Activated CD4-positive, alpha-beta T cell treated with anti-CD3 and anti-CD28 coated beads, Interleukin-2, amount 10 ng/mL, durations not matched to agents 7 days and 5 days (primary cell): ENCODE data around the gene DLL1. TPM values are rescaled to one million over a fixed set of nuclear protein-coding genes. Genes with fewer than 3 reads are reported as not detected.

Experiments
- CTCF ChIA-PET: fragments of 350-600 bp; sonication (Branson Sonifier 250); formaldehyde crosslinking; loops from one replicate; lab custom pipeline; 2021; ENCODE audit warnings: antibody characterized with exemption; lab: Charles Lee
- POLR2A ChIA-PET: fragments of 350-600 bp; sonication (Branson Sonifier 250); formaldehyde crosslinking; loops from one replicate; lab custom pipeline; 2021; ENCODE audit warnings: antibody characterized with exemption; lab: Charles Lee
- DNase-seq: peaks from one replicate; pipeline ENCODE4 v3.0.0-alpha.2; 2020
- H3K27ac Mint-ChIP-seq: one replicate; pipeline ENCODE4 v1.8.0; 2021; ENCODE audit warnings: mild to moderate bottlenecking, moderate library complexity, mixed read lengths
- H3K27me3 Mint-ChIP-seq: one replicate; pipeline ENCODE4 v1.8.0; 2021; ENCODE audit warnings: mixed read lengths
- H3K36me3 Mint-ChIP-seq: one replicate; pipeline ENCODE4 v1.8.0; 2021; ENCODE audit warnings: low read depth, mixed read lengths
- H3K4me1 Mint-ChIP-seq: one replicate; pipeline ENCODE4 v1.8.0; 2021; ENCODE audit warnings: mixed read lengths
- H3K4me3 Mint-ChIP-seq: one replicate; pipeline ENCODE4 v1.8.0; 2021; ENCODE audit warnings: mild to moderate bottlenecking, moderate library complexity, mixed read lengths
- H3K9me3 Mint-ChIP-seq: one replicate; pipeline ENCODE4 v1.8.0; 2021; ENCODE audit warnings: mixed read lengths
- total RNA-seq, 2 experiments: library from RNA; stranded (reverse); gene quantifications; one replicate each; pipeline ENCODE4 v1.2.3, GENCODE V29; 2021

Gene DLL1
- total RNA-seq, 2 experiments from 2014 or later, result 0.55 to 0.58 TPM

DNA sequence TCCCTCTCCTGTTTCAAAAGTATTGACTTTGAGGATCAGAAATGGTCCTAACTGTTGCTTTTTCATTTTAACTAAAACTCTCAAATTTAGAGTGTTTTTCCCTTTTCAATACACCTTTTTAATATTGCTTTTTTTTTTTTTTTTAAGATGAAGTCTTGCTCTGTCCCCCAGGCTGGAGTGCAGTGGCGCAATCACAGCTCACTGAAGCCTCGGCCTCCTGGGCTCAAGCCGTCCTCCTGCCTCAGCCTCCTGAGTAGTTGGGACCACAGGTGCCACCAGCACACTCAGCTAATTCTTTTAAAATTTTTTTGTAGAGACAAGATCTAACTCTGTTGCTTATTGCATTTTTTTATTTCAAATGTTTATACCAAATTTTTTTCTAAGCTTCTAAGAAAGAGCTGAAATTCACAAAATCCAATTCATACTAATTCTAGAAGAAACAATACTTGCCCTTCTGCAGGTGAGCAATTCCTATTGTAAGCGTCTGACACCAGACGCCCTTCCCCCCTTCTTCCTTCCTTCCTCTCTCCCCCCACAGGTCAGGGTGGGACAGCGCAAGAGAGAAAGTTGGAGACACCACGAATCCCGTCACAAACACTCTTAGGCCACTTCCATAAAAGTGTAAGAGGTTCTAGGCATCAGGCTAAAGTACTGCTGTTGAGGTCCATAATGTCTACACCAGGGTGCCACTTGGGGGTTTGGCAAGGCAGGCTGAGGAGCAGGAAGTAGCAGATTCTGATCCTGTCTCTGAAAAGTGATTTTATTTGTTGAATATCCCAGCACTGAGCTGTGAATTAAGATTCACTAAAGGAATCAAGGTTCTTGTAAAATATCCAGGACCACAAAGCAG lies 12.8 kb downstream of the DLL1 start:
- no peak for DNase-seq
- Mint-ChIP-seq H3K4me3 (no peak overlapping the region), H3K36me3 (peaks cover 4% of the 10 kb centered on the region), H3K4me1 (peaks cover 42% of the 10 kb centered on the region), H3K27me3 (peaks cover 30% of the 10 kb centered on the region), H3K9me3 (no peaks in the 10 kb centered on the region), H3K27ac (peak overlapping the region; percentile 76)
- ChIA-PET POLR2A (no interaction called here), CTCF (interaction anchor here (0.7 kb wide), 1 partner anchor 52 kb away, joined by 3 read pairs; no protein-coding TSS in a partner anchor)

DNA sequence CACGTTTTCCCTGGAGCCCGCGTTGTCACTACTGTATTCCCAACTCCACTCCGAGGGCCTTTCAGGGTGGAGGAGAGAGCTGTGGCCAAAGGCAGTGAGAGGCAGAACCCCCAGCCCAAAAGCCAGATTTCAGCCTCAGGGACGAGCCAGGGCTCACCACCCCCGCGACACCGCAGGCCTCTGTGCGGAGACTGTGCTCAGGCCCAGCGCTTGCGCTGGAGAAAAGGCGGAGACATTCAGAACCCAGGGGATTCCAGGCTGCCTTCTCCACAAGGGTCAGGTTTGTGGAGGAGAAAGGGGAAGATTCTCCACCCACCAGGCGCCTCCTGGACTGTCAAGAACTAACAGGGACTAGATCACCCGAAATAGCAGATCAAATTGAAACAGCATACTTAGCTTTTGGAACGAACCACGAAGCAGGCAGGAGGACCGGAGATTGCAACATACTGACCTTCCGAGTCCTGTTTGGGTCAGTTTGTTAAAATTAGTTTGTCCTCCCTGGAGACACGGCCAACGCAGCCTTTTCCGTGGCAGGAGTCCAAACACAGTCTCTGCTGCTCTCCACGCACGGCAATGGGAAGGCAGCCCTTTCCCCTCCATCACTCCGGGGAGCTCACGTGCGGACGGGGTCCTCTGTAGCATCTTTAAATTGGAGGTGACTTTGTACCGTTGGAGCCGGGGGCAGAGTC lies 14.4 kb downstream of the DLL1 start:
- H3K4me1 Mint-ChIP-seq, result peaks cover 56% of the 10 kb centered on the region
- no peaks in the 10 kb centered on the region for H3K9me3 Mint-ChIP-seq
- no peak overlapping the region for H3K27ac Mint-ChIP-seq
- H3K4me3 Mint-ChIP-seq, result no peak overlapping the region
- ChIA-PET POLR2A (no interaction called here), CTCF (no interaction called here)
- no peak for DNase-seq
- H3K36me3 Mint-ChIP-seq, result peaks cover 4% of the 10 kb centered on the region
- H3K27me3 Mint-ChIP-seq, result peaks cover 30% of the 10 kb centered on the region

DNA sequence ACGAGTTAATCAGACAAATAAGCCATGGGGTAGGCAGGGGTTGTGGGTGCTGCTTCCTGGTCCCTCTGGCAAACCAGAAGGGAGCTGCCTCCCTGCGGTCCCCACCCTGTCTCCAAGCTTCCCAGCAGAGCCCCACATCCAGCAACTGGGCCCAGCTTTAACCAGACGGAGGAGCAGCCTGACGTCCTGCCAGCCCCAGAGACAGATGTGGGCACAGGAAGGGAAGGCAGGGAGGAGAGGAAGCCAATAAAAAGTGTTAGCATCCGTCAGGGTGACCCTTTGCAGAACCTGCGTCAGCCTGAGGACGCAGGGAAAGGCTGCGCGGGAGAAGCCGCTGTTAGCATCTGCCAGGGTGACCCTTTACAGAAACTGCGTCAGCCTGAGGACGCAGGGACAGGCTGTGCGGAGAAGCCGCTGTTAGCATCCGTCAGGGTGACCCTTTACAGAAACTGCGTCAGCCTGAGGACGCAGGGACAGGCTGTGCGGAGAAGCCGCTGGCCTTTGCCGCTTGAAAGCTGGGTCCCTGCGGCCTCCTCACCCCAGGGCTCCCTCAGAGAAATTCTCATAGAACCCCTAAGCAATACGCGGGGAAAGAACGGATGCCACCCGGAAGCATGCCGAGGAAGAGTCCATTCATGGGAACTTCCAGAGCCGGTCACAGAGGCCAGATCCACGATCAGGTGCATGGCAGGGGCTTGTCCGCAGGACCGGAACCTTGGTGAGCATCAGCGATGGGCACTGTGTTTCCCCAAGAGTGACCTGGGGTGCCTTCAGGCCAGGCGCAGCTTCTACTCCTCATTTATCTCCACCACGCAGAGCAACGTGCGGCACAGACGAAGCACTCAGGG lies 15.9 kb downstream of the DLL1 start:
- ChIA-PET CTCF (interaction anchor here (1.4 to 1.8 kb wide), 2 partner anchors 17 to 20 kb away, joined by 3 to 6 read pairs; no protein-coding TSS in a partner anchor), POLR2A (no interaction called here)
- no peak overlapping the region for H3K27ac Mint-ChIP-seq
- no peak overlapping the region for H3K4me3 Mint-ChIP-seq
- H3K27me3 Mint-ChIP-seq, result peaks cover 34% of the 10 kb centered on the region
- peaks cover 46% of the 10 kb centered on the region for H3K4me1 Mint-ChIP-seq
- DNase-seq, result no peak
- H3K36me3 Mint-ChIP-seq, result peaks cover 4% of the 10 kb centered on the region
- no peaks in the 10 kb centered on the region for H3K9me3 Mint-ChIP-seq

DNA sequence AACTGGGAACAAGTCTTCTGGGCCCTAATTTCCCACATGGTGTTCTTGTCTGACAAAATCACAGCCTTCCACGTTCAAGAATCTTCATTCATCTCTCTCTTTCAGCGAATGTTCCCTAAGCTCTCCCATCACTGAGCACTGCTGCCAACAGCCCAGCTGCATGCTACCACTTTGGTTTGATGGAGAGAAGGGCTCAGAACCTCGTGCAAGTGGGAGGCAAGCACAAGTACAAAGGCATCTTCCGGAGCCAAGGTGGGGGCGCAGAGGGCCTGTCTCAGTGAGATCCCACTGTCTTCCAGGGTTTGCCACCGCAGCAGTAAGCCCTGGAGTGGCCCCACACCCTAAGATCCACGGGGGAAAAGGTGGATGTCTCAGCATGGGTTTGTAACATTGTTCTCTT lies 17.2 kb downstream of the DLL1 start:
- H3K9me3 Mint-ChIP-seq, result no peaks in the 10 kb centered on the region
- ChIA-PET POLR2A (no interaction called here), CTCF (interaction anchor here (1.8 kb wide), 1 partner anchor 19 kb away, joined by 6 read pairs; no protein-coding TSS in a partner anchor)
- DNase-seq, result no peak
- H3K27ac Mint-ChIP-seq, result peak overlapping the region; percentile 36
- peak overlapping the region; percentile 19 for H3K4me3 Mint-ChIP-seq
- peaks cover 4% of the 10 kb centered on the region for H3K36me3 Mint-ChIP-seq
- H3K27me3 Mint-ChIP-seq, result peaks cover 35% of the 10 kb centered on the region
- H3K4me1 Mint-ChIP-seq, result peaks cover 34% of the 10 kb centered on the region

DNA sequence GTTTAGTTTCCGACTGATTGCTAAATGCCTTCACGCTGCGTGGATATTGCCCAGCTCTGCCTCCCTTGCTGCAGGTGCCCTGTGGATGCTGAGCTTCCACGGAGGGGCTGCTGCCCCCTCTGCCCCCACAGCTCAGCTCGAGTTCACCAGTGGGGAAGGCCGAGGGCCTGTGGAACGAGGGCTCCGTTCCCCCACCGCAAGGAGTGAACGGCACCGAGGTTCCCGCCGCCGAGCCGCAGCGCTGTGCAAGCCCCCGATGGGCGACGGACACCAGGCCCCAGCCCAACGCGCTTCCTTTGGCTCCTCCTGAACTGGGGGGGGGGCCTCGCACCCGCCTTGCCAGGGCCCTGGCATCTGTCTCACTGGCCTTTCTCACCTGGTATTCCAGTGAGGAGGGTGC lies 17.7 kb downstream of the DLL1 start:
- Mint-ChIP-seq H3K4me3 (no peak overlapping the region), H3K27ac (no peak overlapping the region), H3K36me3 (peaks cover 4% of the 10 kb centered on the region), H3K27me3 (peaks cover 32% of the 10 kb centered on the region), H3K9me3 (no peaks in the 10 kb centered on the region), H3K4me1 (peaks cover 29% of the 10 kb centered on the region)
- no peak for DNase-seq
- ChIA-PET POLR2A (no interaction called here), CTCF (interaction anchor here (1.8 kb wide), 1 partner anchor 19 kb away, joined by 6 read pairs; no protein-coding TSS in a partner anchor)

DNA sequence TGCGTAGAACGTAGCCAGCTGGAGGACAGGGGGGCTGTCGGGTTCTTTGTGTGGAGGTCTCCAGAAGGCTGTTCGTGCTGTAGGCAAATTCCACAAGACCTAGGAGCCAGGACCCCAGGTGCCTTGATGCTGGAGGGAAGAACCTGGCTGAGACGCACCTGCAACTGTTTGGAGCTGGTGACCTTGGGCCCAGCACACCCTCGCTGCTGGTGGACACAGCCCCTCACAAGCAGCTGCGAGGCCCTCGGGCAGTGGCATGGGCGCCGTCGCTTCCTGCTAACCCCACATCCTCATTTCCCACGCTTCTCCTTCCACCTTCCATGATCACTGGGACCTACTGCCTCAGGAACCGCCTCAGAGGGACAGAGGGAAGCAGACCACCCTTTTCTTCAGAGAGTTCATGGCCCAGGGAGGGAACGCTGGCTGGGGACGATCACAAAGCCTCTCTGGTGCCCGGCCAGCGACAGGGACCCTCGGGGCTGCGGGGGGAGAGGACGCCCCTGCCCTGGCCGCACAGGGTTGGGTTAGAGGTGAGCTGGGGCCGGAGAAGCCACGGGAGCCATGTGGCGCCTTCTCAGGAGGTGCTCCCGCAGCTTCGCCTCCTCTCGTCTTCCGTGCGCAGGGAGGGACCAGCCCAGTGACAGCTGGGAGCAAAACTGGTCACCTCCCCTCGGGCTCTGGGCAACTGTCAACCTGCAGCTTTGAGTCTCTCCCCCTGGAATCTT lies 18.4 kb downstream of the DLL1 start:
- H3K9me3 Mint-ChIP-seq, result no peaks in the 10 kb centered on the region
- H3K36me3 Mint-ChIP-seq, result peaks cover 4% of the 10 kb centered on the region
- peaks cover 31% of the 10 kb centered on the region for H3K27me3 Mint-ChIP-seq
- H3K4me3 Mint-ChIP-seq, result peak overlapping the region; percentile 74
- DNase-seq, result no peak
- H3K27ac Mint-ChIP-seq, result peak overlapping the region; percentile 92
- peaks cover 25% of the 10 kb centered on the region for H3K4me1 Mint-ChIP-seq
- ChIA-PET POLR2A (no interaction called here), CTCF (interaction anchor here (0.9 to 1.4 kb wide), 3 partner anchors 11 to 28 kb away, joined by 3 to 5 read pairs (median 3); no protein-coding TSS in a partner anchor)

DNA sequence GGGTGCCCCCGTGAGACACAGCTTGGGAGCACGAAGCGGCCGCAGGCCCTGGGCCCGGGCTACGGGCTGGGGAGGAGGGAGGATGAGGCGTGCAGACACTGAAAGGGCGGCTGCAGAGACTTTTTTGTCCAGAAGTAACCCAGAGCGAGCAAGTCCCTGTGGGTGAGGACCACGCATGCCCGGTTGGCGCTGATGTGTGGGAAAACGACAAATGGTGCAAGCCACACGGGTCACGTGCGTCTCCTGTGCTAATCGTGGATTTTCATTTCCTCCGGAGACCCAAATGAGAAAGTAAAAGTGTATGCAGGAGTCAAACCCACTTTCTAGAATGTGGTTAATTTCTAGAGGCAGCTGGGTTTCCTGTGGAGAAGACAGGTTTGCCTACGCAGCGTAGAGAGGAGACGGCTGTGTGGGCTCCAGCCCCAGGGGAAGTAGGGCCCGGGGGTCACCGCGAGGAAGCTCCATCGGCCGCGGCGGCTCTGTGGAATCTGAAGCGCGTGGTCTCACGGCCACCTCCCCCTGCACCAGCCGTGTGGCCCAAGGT lies 19.0 kb downstream of the DLL1 start:
- Mint-ChIP-seq H3K4me1 (peaks cover 23% of the 10 kb centered on the region), H3K36me3 (peaks cover 4% of the 10 kb centered on the region), H3K27ac (peak overlapping the region; percentile 92), H3K4me3 (peak overlapping the region; percentile 74), H3K9me3 (no peaks in the 10 kb centered on the region), H3K27me3 (peaks cover 28% of the 10 kb centered on the region)
- POLR2A ChIA-PET, result no interaction called here
- CTCF ChIA-PET, result interaction anchor here (0.9 to 1.4 kb wide), 3 partner anchors 10 to 28 kb away, joined by 3 to 5 read pairs (median 3); no protein-coding TSS in a partner anchor
- peak; percentile 85 for DNase-seq

DNA sequence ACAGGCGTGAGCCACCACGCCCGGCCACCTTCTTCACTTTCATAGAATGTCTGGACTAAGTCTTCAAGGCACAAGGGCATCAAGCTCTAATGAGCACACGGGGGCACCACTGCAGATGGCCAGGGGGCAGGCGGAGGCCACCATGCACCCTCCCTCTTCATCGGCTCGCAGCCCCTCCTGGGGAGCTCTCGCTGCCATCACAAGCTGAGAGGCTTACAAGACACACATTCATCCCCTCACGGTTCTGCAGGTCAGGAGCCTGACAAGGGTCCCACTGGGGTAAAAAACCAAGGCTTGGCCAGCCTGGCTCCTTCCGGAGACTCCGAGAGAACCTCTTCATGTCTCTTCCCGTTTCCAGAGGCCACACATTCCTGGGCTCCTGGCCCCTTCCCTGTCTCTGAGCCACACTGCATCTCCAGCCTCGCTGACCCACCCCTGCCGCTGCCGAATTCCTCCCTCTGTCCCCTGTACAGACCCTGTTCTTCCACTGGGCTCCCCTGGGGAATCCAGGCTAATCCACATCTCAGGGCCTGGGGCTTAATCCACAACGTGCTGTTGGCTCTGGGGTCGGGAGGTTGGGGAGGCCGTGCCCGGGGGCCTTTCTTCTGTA lies 19.8 kb downstream of the DLL1 start:
- no peaks in the 10 kb centered on the region for H3K9me3 Mint-ChIP-seq
- ChIA-PET CTCF (no interaction called here), POLR2A (no interaction called here)
- H3K27ac Mint-ChIP-seq, result peak overlapping the region; percentile 92
- DNase-seq, result no peak
- H3K4me3 Mint-ChIP-seq, result peak overlapping the region; percentile 74
- peaks cover 23% of the 10 kb centered on the region for H3K4me1 Mint-ChIP-seq
- peaks cover 4% of the 10 kb centered on the region for H3K36me3 Mint-ChIP-seq
- H3K27me3 Mint-ChIP-seq, result peaks cover 27% of the 10 kb centered on the region

DNA sequence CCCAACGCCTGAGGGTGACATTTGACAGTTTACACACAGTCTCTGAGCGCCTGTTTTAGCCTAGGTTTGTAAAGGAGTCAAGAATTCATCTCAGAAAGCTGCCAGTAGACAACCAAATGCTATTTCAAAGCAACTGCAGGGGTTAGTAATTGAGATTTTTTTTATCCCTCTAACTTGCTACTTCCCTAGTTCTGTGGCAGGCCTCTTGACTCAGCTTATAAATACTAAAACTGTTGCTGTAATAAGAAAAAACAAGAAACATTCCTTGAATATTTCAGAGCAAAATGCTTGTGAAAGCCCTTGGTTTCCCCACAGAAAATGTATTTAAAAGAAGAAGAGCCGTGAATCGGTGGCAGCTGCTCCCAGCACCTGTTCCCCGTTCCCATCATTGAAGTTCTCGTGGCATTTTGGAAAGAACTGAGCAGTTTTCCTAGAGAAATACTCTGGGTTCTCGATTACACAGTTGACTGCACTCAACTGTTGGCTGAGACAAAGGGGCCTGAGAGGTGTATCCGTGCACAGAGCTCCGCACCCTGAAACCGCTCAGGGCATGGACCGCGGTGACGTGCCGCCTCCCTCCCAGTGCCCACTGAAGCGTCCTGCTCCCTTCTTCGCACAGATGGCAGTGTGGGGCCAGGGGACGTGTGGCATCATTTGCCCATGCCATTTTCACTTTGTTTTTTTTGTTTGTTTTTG lies 20.9 kb downstream of the DLL1 start:
- H3K9me3 Mint-ChIP-seq, result no peaks in the 10 kb centered on the region
- peaks cover 22% of the 10 kb centered on the region for H3K27me3 Mint-ChIP-seq
- CTCF ChIA-PET, result interaction anchor here (1.0 kb wide), 1 partner anchor 10 kb away, joined by 3 read pairs; no protein-coding TSS in a partner anchor
- peaks cover 4% of the 10 kb centered on the region for H3K36me3 Mint-ChIP-seq
- H3K4me3 Mint-ChIP-seq, result no peak overlapping the region
- POLR2A ChIA-PET, result no interaction called here
- DNase-seq, result no peak
- peak overlapping the region; percentile 3 for H3K27ac Mint-ChIP-seq
- peaks cover 23% of the 10 kb centered on the region for H3K4me1 Mint-ChIP-seq

DNA sequence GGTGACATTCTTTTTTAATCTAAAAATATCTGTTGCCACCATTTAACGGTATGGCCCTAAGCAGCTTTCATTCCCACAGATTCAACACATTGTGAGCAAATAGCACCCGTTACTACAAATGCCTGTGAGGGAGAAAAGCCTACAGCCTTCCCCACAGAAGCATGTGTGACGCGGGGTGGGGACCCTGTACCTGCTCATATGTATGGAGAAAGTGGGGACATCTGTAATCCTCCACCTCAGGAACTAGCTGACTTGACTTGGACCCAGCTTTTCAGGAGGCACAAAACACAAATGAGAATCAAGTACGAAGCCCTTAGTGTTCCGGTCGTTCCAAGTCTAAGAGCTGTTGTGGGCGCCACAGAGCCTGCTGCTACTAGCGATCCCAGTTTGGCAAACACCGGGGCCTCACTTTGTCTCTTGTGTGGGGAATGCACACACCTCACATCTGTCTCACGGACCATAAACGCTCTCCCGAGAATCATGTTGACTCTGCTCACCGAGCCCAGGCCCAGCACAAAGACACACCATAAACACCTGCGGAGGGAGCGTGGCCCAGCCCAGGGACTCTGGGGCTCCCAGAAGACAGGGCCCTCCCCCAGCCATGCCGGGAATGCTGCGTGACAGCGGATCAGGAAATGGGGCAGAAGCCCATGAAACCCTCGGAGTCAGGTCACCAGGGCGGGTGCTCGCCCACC lies 21.6 kb downstream of the DLL1 start:
- Mint-ChIP-seq H3K27ac (peak overlapping the region; percentile 3), H3K36me3 (peaks cover 4% of the 10 kb centered on the region), H3K27me3 (peaks cover 22% of the 10 kb centered on the region), H3K4me1 (peaks cover 23% of the 10 kb centered on the region), H3K9me3 (no peaks in the 10 kb centered on the region), H3K4me3 (no peak overlapping the region)
- POLR2A ChIA-PET, result no interaction called here
- no peak for DNase-seq
- CTCF ChIA-PET, result interaction anchor here (1.0 kb wide), 1 partner anchor 11 kb away, joined by 3 read pairs; no protein-coding TSS in a partner anchor
